H1 (cell line): ENCODE data around the gene ALG14.

Source experiments
- EP300 ChIP-seq, 2 experiments: IDR thresholded peaks; 1 replicate in 1 of 2; 2 replicates in 1 of 2; pipeline ENCODE4 v1.6.1; 2011 to 2012; ENCODE audit warnings: low read depth in 2 of 2, low read length in 2 of 2, mild to moderate bottlenecking in 2 of 2, borderline replicate concordance in 1 of 2, inconsistent platforms in 1 of 2, moderate library complexity in 1 of 2
- MAFK ChIP-seq: IDR thresholded peaks from 2 replicates; pipeline ENCODE4 v1.6.1; 2012; ENCODE audit warnings: low read depth, mild to moderate bottlenecking, improper control_type of control experiment, low read length
- POLR2A ChIP-seq, 2 experiments: IDR thresholded peaks; 1 replicate in 1 of 2; 2 replicates in 1 of 2; pipeline ENCODE4 v1.6.1; 2011; ENCODE audit warnings: low read depth in 2 of 2, low read length in 2 of 2, mild to moderate bottlenecking in 2 of 2; ENCODE audit errors: control extremely low read depth in 1 of 2
- POLR2AphosphoS5 ChIP-seq: IDR thresholded peaks from 2 replicates; pipeline ENCODE4 v1.6.1; 2011; ENCODE audit warnings: low read depth, low read length
- SIX5 ChIP-seq: IDR thresholded peaks from 2 replicates; pipeline ENCODE4 v1.6.1; 2011; ENCODE audit warnings: mild to moderate bottlenecking, low read depth, low read length

DNA sequence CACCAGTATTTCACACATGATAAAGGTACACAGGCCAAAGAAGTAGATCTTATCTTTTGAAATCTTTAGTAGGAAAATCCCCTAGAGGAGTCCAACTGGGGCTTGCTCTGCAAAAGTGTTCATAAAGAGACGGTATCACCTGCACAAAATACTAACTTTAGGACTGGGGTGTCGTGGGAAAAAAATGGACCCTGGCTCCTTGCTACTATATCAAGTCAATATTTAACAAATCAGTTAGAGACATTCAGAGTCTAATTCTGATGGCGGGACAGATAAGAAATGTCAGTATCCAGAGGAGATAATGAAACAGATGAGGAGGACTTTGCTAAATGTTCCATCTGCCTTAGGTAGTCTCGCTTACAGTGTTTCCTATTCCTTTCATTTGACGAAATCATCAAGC is 120.2 kb downstream of the ALG14 start:
- TF ChIP-seq POLR2AphosphoS5, result no peak
- TF ChIP-seq SIX5, result no peak
- TF ChIP-seq EP300 (IDR thresholded peaks at IDR 0.05; ENCODE audit: borderline replicate concordance in 1 of 2, low read depth in 2 of 2, low read length in 2 of 2), result no peak
- TF ChIP-seq POLR2A (IDR thresholded peaks at IDR 0.05; ENCODE audit: control extremely low read depth in 1 of 2, low read depth in 2 of 2, low read length in 2 of 2), result no peak
- TF ChIP-seq MAFK, result no peak
